T follicular helper cell (primary cell): ENCODE data around the gene DNMT3L.

Experiments used
- DNase-seq: peaks from one replicate; pipeline ENCODE4 v3.0.0-alpha.2; 2020; ENCODE audit warnings: low read depth

The DNMT3L gene

GRCh38 chr21:44279354-44280260 is 17.9 kb upstream of the DNMT3L start:
- DNase-seq = no peak

GRCh38 chr21:44275041-44275440 is 13.3 kb upstream of the DNMT3L start:
- DNase-seq = no peak

- DNase-seq = no peak
These were observed 11.3 kb upstream of the DNMT3L start for GRCh38 chr21:44273046-44273445.

GRCh38 chr21:44272284-44272858 is 10.7 kb upstream of the DNMT3L start:
- no peak for DNase-seq

- no peak for DNase-seq
These were observed 10.0 kb upstream of the DNMT3L start for GRCh38 chr21:44271558-44272283.

- DNase-seq = no peak
These were observed 7.4 kb upstream of the DNMT3L start for GRCh38 chr21:44269090-44269489.

- DNase-seq = no peak
These were observed 6.0 kb upstream of the DNMT3L start for GRCh38 chr21:44267655-44268142.

- DNase-seq = no peak
These were observed 4.1 kb upstream of the DNMT3L start for GRCh38 chr21:44265734-44266270.

GRCh38 chr21:44263768-44264167 is 2.1 kb upstream of the DNMT3L start:
- DNase-seq = no peak

GRCh38 chr21:44263221-44263760 is 1.6 kb upstream of the DNMT3L start:
- no peak for DNase-seq

GRCh38 chr21:44262338-44263056 is 800 bp upstream of the DNMT3L start:
- DNase-seq = no peak

GRCh38 chr21:44260791-44261631 is 686 bp downstream of the DNMT3L start:
- no peak for DNase-seq

GRCh38 chr21:44260066-44260465 is 1.6 kb downstream of the DNMT3L start:
- no peak for DNase-seq

GRCh38 chr21:44259082-44259705 is 2.5 kb downstream of the DNMT3L start:
- no peak for DNase-seq

- no peak for DNase-seq
These were observed 3.5 kb downstream of the DNMT3L start for GRCh38 chr21:44258056-44258725.

- DNase-seq = no peak
These were observed 6.2 kb downstream of the DNMT3L start for GRCh38 chr21:44255511-44255981.

GRCh38 chr21:44253832-44254710 is 7.6 kb downstream of the DNMT3L start:
- DNase-seq = no peak
